SK-N-SH (cell line): ENCODE data around the gene ANKFN1. TPM values are rescaled to one million over a fixed set of nuclear protein-coding genes. Genes with fewer than 3 reads are reported as not detected.

ENCODE experiments used
- CTCF ChIA-PET: fragments of 300-600, 350-600 bp; formaldehyde crosslinking; extraction: SDS; loops from one replicate; lab custom pipeline; 2021; lab: Yijun Ruan, JAX
- POLR2A ChIA-PET: fragments of 350-600 bp; sonication (Branson Sonifier 250); formaldehyde crosslinking; extraction: SDS; loops from one replicate; lab custom pipeline; 2020; ENCODE audit warnings: antibody characterized with exemption, inconsistent platforms; lab: Yijun Ruan, JAX
- DNase-seq: peaks from one replicate; pipeline ENCODE4 v3.0.0; 2012
- H2AFZ ChIP-seq: fragments of 200-600 bp; sonication (generic); 2 replicates; pipeline ENCODE4 v1.8.1; 2016; ENCODE audit warnings: antibody characterized with exemption, mild to moderate bottlenecking, low read depth
- H3F3A ChIP-seq: fragments of 200-600 bp; sonication (generic); replicated peaks from 2 replicates; pipeline ENCODE3; 2016; ENCODE audit warnings: antibody characterized with exemption, mild to moderate bottlenecking; ENCODE audit not compliant: insufficient read depth
- H3K27ac ChIP-seq, 2 experiments: fragments of 200-500 bp in 1 of 2; fragments of 200-600 bp in 1 of 2; sonication (Bioruptor generic) in 1 of 2; sonication (generic), shearing (Covaris generic) in 1 of 2; 2 replicates each; pipeline versions ENCODE4 v1.5.1 to v1.6.1; 2014 to 2016; ENCODE audit warnings: low read depth in 2 of 2, inconsistent platforms in 1 of 2, low read length in 1 of 2, mild to moderate bottlenecking in 1 of 2, mixed read lengths in 1 of 2
- H3K27me3 ChIP-seq: fragments of 200-600 bp; sonication (generic), shearing (Covaris generic); 2 replicates; pipeline ENCODE4 v1.6.1; 2016; ENCODE audit warnings: mixed run types; ENCODE audit not compliant: insufficient read depth
- H3K36me3 ChIP-seq, 2 experiments: fragments of 200-500 bp in 1 of 2; fragments of 200-600 bp in 1 of 2; sonication (Bioruptor generic) in 1 of 2; sonication (generic) in 1 of 2; replicated peaks in 1 of 2; 2 replicates each; pipeline versions ENCODE3 to v1.5.1; 2014 to 2016; ENCODE audit warnings: low read length in 1 of 2, mild to moderate bottlenecking in 1 of 2; ENCODE audit not compliant: insufficient read depth in 2 of 2, control insufficient read depth in 1 of 2
- H3K4me1 ChIP-seq, 2 experiments: fragments of 200-500 bp in 1 of 2; fragments of 200-600 bp in 1 of 2; sonication (Bioruptor generic) in 1 of 2; sonication (generic), shearing (Covaris generic) in 1 of 2; 2 replicates each; pipeline versions ENCODE4 v1.5.1 to v1.6.1; 2014 to 2016; ENCODE audit warnings: low read depth in 1 of 2, low read length in 1 of 2, mixed run types in 1 of 2; ENCODE audit not compliant: insufficient read depth in 2 of 2, control insufficient read depth in 1 of 2
- H3K4me2 ChIP-seq: fragments of 200-600 bp; sonication (generic), shearing (Covaris generic); 2 replicates; pipeline ENCODE4 v1.6.1; 2017; ENCODE audit warnings: mixed run types
- H3K4me3 ChIP-seq, 2 experiments: fragments of 200-500 bp in 1 of 2; fragments of 200-600 bp in 1 of 2; sonication (Bioruptor generic) in 1 of 2; sonication (generic), shearing (Covaris generic) in 1 of 2; 2 replicates each; pipeline versions ENCODE4 v1.5.1 to v1.8.1; 2014 to 2016; ENCODE audit warnings: low read depth in 2 of 2, inconsistent platforms in 1 of 2, low read length in 1 of 2, mild to moderate bottlenecking in 1 of 2, mixed read lengths in 1 of 2, moderate library complexity in 1 of 2
- H3K79me2 ChIP-seq: fragments of 200-600 bp; sonication (generic); 2 replicates; pipeline ENCODE4 v1.8.1; 2017; ENCODE audit warnings: mild to moderate bottlenecking; ENCODE audit not compliant: insufficient read depth
- H3K9ac ChIP-seq: fragments of 200-600 bp; sonication (generic); 2 replicates; pipeline ENCODE4 v1.6.1; 2017; ENCODE audit warnings: mixed run types
- H3K9me2 ChIP-seq: fragments of 200-600 bp; sonication (generic); 2 replicates; pipeline ENCODE4 v1.6.1; 2017; ENCODE audit warnings: mixed run types
- H3K9me3 ChIP-seq: fragments of 200-600 bp; sonication (generic); 2 replicates; pipeline ENCODE4 v1.6.1; 2017; ENCODE audit warnings: mixed run types, mild to moderate bottlenecking, moderate library complexity
- H4K20me1 ChIP-seq: fragments of 200-600 bp; sonication (generic); 2 replicates; pipeline ENCODE4 v1.6.1; 2017; ENCODE audit warnings: mild to moderate bottlenecking, mixed run types; ENCODE audit not compliant: insufficient read depth
- CHD2 ChIP-seq: fragments of 150-350 bp; IDR thresholded peaks from 2 replicates; pipeline ENCODE4 v1.6.1; 2018; ENCODE audit warnings: low read length; ENCODE audit not compliant: partially characterized antibody
- CTCF ChIP-seq: fragments of 200-600 bp; sonication (generic); IDR thresholded peaks from 2 replicates; pipeline ENCODE4 v1.6.1; 2017; ENCODE audit warnings: antibody characterized with exemption, mild to moderate bottlenecking, moderate library complexity
- ELF1 ChIP-seq: IDR thresholded peaks from 2 replicates; pipeline ENCODE4 v1.4.0; 2012
- EZH2phosphoT487 ChIP-seq: fragments of 200-600 bp; sonication (generic); IDR thresholded peaks from 2 replicates; pipeline ENCODE4 v1.6.1; 2017; ENCODE audit warnings: low read depth, mixed run types, mild to moderate bottlenecking, antibody characterized with exemption, moderate library complexity, borderline replicate concordance
- FOXJ3 ChIP-seq: sonication (generic); formaldehyde crosslinking; IDR thresholded peaks from 2 replicates; pipeline ENCODE4 v1.5.1; 2020; ENCODE audit warnings: mild to moderate bottlenecking, missing genetic modification reagents
- FOXM1 ChIP-seq: IDR thresholded peaks from 2 replicates; pipeline ENCODE4 v1.4.0; 2012; ENCODE audit warnings: low read depth, mild to moderate bottlenecking
- GABPA ChIP-seq: IDR thresholded peaks from 2 replicates; pipeline ENCODE4 v1.4.0; 2012; ENCODE audit warnings: low read depth, mild to moderate bottlenecking
- GATA2 ChIP-seq: sonication (generic); formaldehyde crosslinking; IDR thresholded peaks from 2 replicates; pipeline ENCODE4 v1.5.0; 2020; ENCODE audit warnings: mild to moderate bottlenecking, missing genetic modification reagents
- MXI1 ChIP-seq: IDR thresholded peaks from 2 replicates; pipeline ENCODE4 v1.6.1; 2012; ENCODE audit warnings: mild to moderate bottlenecking, low read depth, low read length, improper control_type of control experiment
- NRF1 ChIP-seq: IDR thresholded peaks from 2 replicates; pipeline ENCODE4 v1.6.1; 2012; ENCODE audit warnings: low read depth, mild to moderate bottlenecking, low read length
- RAD21 ChIP-seq: IDR thresholded peaks from 2 replicates; pipeline ENCODE4 v1.6.1; 2012; ENCODE audit warnings: mild to moderate bottlenecking, low read length
- RCOR1 ChIP-seq: fragments of 150-350 bp; IDR thresholded peaks from 2 replicates; pipeline ENCODE4 v1.6.1; 2017; ENCODE audit warnings: antibody characterized with exemption, low read length
- SMC3 ChIP-seq: IDR thresholded peaks from 2 replicates; pipeline ENCODE4 v1.6.1; 2012; ENCODE audit warnings: low read depth, low read length, improper control_type of control experiment
- TCF12 ChIP-seq: IDR thresholded peaks from 2 replicates; pipeline ENCODE4 v1.4.0; 2012
- USF1 ChIP-seq: IDR thresholded peaks from 2 replicates; pipeline ENCODE4 v1.4.0; 2012; ENCODE audit warnings: low read depth, borderline replicate concordance
- USF2 ChIP-seq: fragments of 150-350 bp; IDR thresholded peaks from 2 replicates; pipeline ENCODE4 v1.6.1; 2017; ENCODE audit warnings: antibody characterized with exemption, low read length, low read depth, borderline replicate concordance
- YY1 ChIP-seq: IDR thresholded peaks from 2 replicates; pipeline ENCODE4 v1.4.0; 2012; ENCODE audit warnings: low read depth, mild to moderate bottlenecking
- WGBS: methylation state at CpG from one replicate; pipeline ENCODE4 v1.1.6; 2017; ENCODE audit warnings: low lambda C conversion rate; 5-methylcytosine and 5-hydroxymethylcytosine counted together
- polyA plus RNA-seq, 3 experiments: library from polyadenylated mRNA; depleted of rRNA; stranded (reverse); fragments of >200 nt; gene quantifications; 2 replicates each; pipeline ENCODE4 v1.2.3, GENCODE V29; 2012
- TF ChIP-seq, protein P1 (sequence below): fragments of 150-350 bp; IDR thresholded peaks from 2 replicates; pipeline ENCODE4 v1.6.1; 2016; ENCODE audit warnings: mild to moderate bottlenecking, low read depth, low read length

The ANKFN1 gene
- polyA plus RNA-seq, 1 of the 3 experiments (the other 2 are of a cell fraction) = 0.07 TPM

DNA sequence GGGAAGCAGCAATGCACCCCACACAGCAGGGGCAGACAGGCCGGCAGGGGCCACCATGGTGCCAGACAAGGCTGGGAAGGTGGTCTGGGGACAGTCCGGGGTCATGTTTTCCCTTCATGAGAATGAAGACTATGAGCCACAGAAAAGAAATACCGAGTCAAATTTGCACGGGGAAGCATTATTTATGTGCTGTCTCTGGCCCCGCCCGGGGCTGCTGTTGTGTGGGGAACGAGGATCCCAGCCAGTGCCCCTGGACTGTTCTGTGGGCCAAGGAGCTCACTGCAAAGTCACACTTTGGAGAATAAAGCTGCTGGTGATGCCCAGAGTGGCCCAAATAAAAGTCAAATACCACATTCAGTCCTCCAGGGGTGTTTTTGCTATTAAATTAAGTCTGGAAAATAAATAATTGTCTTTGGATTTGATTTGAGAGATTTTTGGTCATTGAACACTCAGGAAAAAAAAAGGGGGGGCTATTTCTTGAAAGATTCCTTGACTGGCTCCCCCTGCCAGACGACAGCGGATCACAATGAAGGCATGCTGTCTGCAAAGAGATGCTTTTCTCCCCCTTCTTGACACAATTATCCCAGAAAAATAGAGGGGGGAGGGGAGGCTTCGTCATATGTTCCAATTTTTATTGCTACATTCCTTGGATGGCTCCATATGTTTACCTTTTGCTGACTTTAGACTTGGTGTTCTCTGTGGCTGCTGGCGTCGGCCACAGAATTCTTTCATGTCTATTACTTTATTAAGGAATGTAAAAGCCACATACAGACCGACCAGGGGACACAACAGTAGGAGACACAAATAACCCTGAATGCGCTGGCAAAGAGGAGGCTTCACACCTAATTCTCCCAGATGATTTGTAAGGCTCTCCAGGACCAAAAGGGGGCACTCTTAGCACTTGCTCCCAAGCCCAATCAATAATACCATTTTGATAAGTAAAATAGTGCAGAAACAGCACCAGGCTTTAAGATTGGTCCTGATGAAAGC, 27.1 kb upstream of the ANKFN1 start:
- Histone ChIP-seq H3K9ac (no peak overlapping the region), H3K36me3 (no peaks in the 10 kb centered on the region), H3K9me2 (no peaks in the 10 kb centered on the region), H3K4me3 (no peak overlapping the region; a peak in 1 of 4 replicates), H3F3A (no peaks in the 10 kb centered on the region), H2AFZ (no peak overlapping the region), H3K27me3 (no peaks in the 10 kb centered on the region), H3K27ac (no peak overlapping the region), H4K20me1 (no peaks in the 10 kb centered on the region), H3K79me2 (no peaks in the 10 kb centered on the region), H3K4me2 (no peak overlapping the region), H3K9me3 (no peaks in the 10 kb centered on the region), H3K4me1 (no peaks in the 10 kb centered on the region)
- DNase-seq = peak; percentile 18
- WGBS = 23% methylated on average over 14 of the region's 14 CpGs
- TF ChIP-seq RAD21 (peak; percentile 78), ELF1 (no peak), TCF12 (0 out of 2 replicates have a peak, but pooled peaks have one; percentile 11), CTCF (peak; percentile 95), SMC3 (peak; percentile 87)
- POLR2A ChIA-PET = no interaction called here
- CTCF ChIA-PET = interaction anchor here (1.1 to 1.5 kb wide), 5 partner anchors 9 to 35 kb away, joined by 3 to 5 read pairs (median 4); no protein-coding TSS in a partner anchor

- H3K9me3 ChIP-seq = no peaks in the 10 kb centered on the region
- no peaks in the 10 kb centered on the region for H3K9me2 ChIP-seq
- no peak overlapping the region for H3K9ac ChIP-seq
- H3K27me3 ChIP-seq = peaks cover 6% of the 10 kb centered on the region; the same call in 1 of the 2 replicates
- 20% methylated on average over 9 of the region's 9 CpGs for WGBS
- H3F3A ChIP-seq = no peaks in the 10 kb centered on the region
- POLR2A ChIA-PET = no interaction called here
- H4K20me1 ChIP-seq = no peaks in the 10 kb centered on the region
- no peak overlapping the region for H3K4me3 ChIP-seq
- CTCF ChIA-PET = no interaction called here
- no peaks in the 10 kb centered on the region for H3K36me3 ChIP-seq
- H3K27ac ChIP-seq = no peak overlapping the region
- H3K4me2 ChIP-seq = no peak overlapping the region
- TF ChIP-seq RCOR1 = no peak
- TF ChIP-seq GABPA = no peak
- TF ChIP-seq CHD2 = no peak
- no peak for TF ChIP-seq YY1
- no peak for TF ChIP-seq USF1
- TF ChIP-seq FOXM1 = no peak
- TF ChIP-seq TCF12 = no peak
- TF ChIP-seq MXI1 = no peak
- TF ChIP-seq USF2 = no peak
- no peak for TF ChIP-seq FOXJ3 (CRISPR knock-in tag)
- no peak for TF ChIP-seq GATA2 (CRISPR knock-in tag)
- TF ChIP-seq NRF1 = no peak
- TF ChIP-seq, protein P1, sequence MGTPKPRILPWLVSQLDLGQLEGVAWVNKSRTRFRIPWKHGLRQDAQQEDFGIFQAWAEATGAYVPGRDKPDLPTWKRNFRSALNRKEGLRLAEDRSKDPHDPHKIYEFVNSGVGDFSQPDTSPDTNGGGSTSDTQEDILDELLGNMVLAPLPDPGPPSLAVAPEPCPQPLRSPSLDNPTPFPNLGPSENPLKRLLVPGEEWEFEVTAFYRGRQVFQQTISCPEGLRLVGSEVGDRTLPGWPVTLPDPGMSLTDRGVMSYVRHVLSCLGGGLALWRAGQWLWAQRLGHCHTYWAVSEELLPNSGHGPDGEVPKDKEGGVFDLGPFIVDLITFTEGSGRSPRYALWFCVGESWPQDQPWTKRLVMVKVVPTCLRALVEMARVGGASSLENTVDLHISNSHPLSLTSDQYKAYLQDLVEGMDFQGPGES = no peak
- TF ChIP-seq EZH2phosphoT487 = no peak
- no peak for DNase-seq
- no peaks in the 10 kb centered on the region for H3K4me1 ChIP-seq
- no peak overlapping the region for H2AFZ ChIP-seq
- H3K79me2 ChIP-seq = no peaks in the 10 kb centered on the region
Observed at GRCh38 chr17:56130026-56130425, 23.2 kb upstream of the ANKFN1 start.
